ENCODE measurements around the gene PRM3.
"Not testable (repeated sequence)": the region's sequence is repeated elsewhere in the genome, so short reads cannot be mapped to it uniquely, and the experiment has no call there.

PRM3 gene

DNA sequence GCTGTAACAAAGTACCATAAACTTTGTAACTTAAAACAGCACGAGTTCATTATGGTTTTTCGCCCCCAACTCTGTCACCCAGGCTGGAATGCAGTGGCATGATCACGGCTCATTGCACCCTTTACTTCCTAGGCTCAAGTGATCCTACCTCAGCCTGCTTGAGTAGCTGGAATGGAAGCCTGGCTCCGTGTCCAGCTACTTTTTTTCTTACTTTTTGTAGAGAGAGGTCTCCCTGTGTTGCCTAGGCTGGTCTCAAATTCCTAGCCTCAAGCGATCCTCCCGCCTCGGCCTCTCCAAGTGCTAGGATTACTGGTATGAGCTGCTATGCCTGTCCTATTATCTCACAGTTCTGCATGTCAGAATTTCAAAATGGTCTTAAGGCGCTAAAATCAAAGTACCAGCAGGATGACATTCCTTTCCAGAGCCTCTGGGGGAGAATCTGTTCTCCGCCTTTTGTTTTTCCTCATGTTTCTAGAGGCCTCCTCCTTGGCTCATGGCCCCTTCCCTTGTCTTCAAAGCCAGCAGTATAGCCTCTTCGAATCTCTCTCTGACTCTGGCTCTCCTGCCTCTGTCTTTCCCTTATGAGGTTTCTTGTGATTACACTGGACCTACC lies 17.8 kb upstream of the PRM3 start:
- H3K4me2 ChIP-seq (ENCODE audit: low read length) = no peak overlapping the region
- H3K9me3 ChIP-seq (replicated peaks; ENCODE audit: low read length) = no peaks in the 10 kb centered on the region
- no peak overlapping the region for H3K9ac ChIP-seq (ENCODE audit: low read depth, low read length)
- H3K4me3 ChIP-seq (ENCODE audit: low read length) = no peak overlapping the region
- no peaks in the 10 kb centered on the region for H3K4me1 ChIP-seq (ENCODE audit: control insufficient read depth, insufficient read depth, low read length)
- no peaks in the 10 kb centered on the region for H3K36me3 ChIP-seq (ENCODE audit: insufficient read depth, low read length)
- H3K27me3 ChIP-seq (ENCODE audit: control insufficient read depth, insufficient read depth, low read length) = peaks cover 56% of the 10 kb centered on the region

- H3K4me2 ChIP-seq (ENCODE audit: low read length) = no peak overlapping the region
- H3K36me3 ChIP-seq (ENCODE audit: insufficient read depth, low read length) = no peaks in the 10 kb centered on the region
- H3K9ac ChIP-seq (ENCODE audit: low read depth, low read length) = no peak overlapping the region
- peaks cover 65% of the 10 kb centered on the region for H3K27me3 ChIP-seq (ENCODE audit: control insufficient read depth, insufficient read depth, low read length)
- H3K4me3 ChIP-seq (ENCODE audit: low read length) = no peak overlapping the region
- H3K4me1 ChIP-seq (ENCODE audit: control insufficient read depth, insufficient read depth, low read length) = no peaks in the 10 kb centered on the region
- H3K9me3 ChIP-seq (replicated peaks; ENCODE audit: low read length) = no peaks in the 10 kb centered on the region
Measured at GRCh38 chr16:11290102-11290893, 16.9 kb upstream of the PRM3 start.

- H3K36me3 ChIP-seq (ENCODE audit: insufficient read depth, low read length); H3K9me3 ChIP-seq (replicated peaks; ENCODE audit: low read length); H3K4me1 ChIP-seq (ENCODE audit: control insufficient read depth, insufficient read depth, low read length); H3K9ac ChIP-seq (ENCODE audit: low read depth, low read length); H3K4me3 ChIP-seq (ENCODE audit: low read length); H3K4me2 ChIP-seq (ENCODE audit: low read length): not testable (repeated sequence)
- peaks cover 71% of the 10 kb centered on the region for H3K27me3 ChIP-seq (ENCODE audit: control insufficient read depth, insufficient read depth, low read length)
Measured at GRCh38 chr16:11289696-11290095, 16.3 kb upstream of the PRM3 start.

DNA sequence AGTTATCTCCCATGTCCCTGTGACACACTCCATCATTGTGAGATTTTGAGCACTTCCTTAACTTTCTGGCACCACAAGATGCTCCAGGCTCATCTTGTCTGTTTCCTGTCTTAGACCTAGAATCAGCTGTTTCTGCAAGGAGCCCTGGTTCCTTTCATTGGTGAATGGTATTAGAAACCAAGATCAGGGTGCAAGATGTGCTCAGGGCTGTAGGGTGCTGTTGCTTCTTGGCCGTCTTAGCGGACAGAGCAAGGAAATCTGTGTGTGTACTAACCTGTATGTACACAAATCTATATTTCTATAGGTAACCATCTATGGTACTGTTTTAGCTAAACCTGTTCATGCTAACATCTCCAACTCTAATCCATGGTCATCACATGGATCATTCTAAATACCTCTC lies 15.8 kb upstream of the PRM3 start:
- Histone ChIP-seq H3K4me1 (ENCODE audit: control insufficient read depth, insufficient read depth, low read length) (no peaks in the 10 kb centered on the region), H3K9ac (ENCODE audit: low read depth, low read length) (no peak overlapping the region), H3K9me3 (replicated peaks; ENCODE audit: low read length) (no peaks in the 10 kb centered on the region), H3K4me3 (ENCODE audit: low read length) (no peak overlapping the region), H3K4me2 (ENCODE audit: low read length) (no peak overlapping the region), H3K36me3 (ENCODE audit: insufficient read depth, low read length) (no peaks in the 10 kb centered on the region), H3K27me3 (ENCODE audit: control insufficient read depth, insufficient read depth, low read length) (peaks cover 74% of the 10 kb centered on the region)

GRCh38 chr16:11285842-11286241 lies 12.4 kb upstream of the PRM3 start:
- no peaks in the 10 kb centered on the region for H3K4me1 ChIP-seq (ENCODE audit: control insufficient read depth, insufficient read depth, low read length)
- H3K27me3 ChIP-seq (ENCODE audit: control insufficient read depth, insufficient read depth, low read length) = peaks cover 68% of the 10 kb centered on the region
- no peak overlapping the region for H3K4me3 ChIP-seq (ENCODE audit: low read length)
- H3K9me3 ChIP-seq (replicated peaks; ENCODE audit: low read length) = no peaks in the 10 kb centered on the region
- no peaks in the 10 kb centered on the region for H3K36me3 ChIP-seq (ENCODE audit: insufficient read depth, low read length)
- no peak overlapping the region for H3K9ac ChIP-seq (ENCODE audit: low read depth, low read length)
- H3K4me2 ChIP-seq (ENCODE audit: low read length) = no peak overlapping the region

- no peak overlapping the region for H3K9ac ChIP-seq (ENCODE audit: low read depth, low read length)
- H3K27me3 ChIP-seq (ENCODE audit: control insufficient read depth, insufficient read depth, low read length) = peaks cover 67% of the 10 kb centered on the region
- no peaks in the 10 kb centered on the region for H3K4me1 ChIP-seq (ENCODE audit: control insufficient read depth, insufficient read depth, low read length)
- H3K36me3 ChIP-seq (ENCODE audit: insufficient read depth, low read length) = no peaks in the 10 kb centered on the region
- no peak overlapping the region for H3K4me2 ChIP-seq (ENCODE audit: low read length)
- no peak overlapping the region for H3K4me3 ChIP-seq (ENCODE audit: low read length)
- no peaks in the 10 kb centered on the region for H3K9me3 ChIP-seq (replicated peaks; ENCODE audit: low read length)
Measured at GRCh38 chr16:11283820-11284248, 10.4 kb upstream of the PRM3 start.

GRCh38 chr16:11280616-11281522 lies 7.4 kb upstream of the PRM3 start, which contains the start of gene PRM1:
TSS of gene PRM1 (minus strand) at chr16:11281330. CDS start at chr16:11281238, 92 bp downstream.
- Histone ChIP-seq H3K4me3 (ENCODE audit: low read length) (no peak within 1 kb of the TSS), H3K9ac (ENCODE audit: low read depth, low read length) (no peak within 1 kb of the TSS), H3K4me2 (ENCODE audit: low read length) (no peak within 1 kb of the TSS), H3K36me3 (ENCODE audit: insufficient read depth, low read length) (no peaks in the 10 kb centered on the region), H3K9me3 (replicated peaks; ENCODE audit: low read length) (no peaks in the 10 kb centered on the region), H3K27me3 (ENCODE audit: control insufficient read depth, insufficient read depth, low read length) (peaks cover 64% of the 10 kb centered on the region), H3K4me1 (ENCODE audit: control insufficient read depth, insufficient read depth, low read length) (no peaks in the 10 kb centered on the region)

DNA sequence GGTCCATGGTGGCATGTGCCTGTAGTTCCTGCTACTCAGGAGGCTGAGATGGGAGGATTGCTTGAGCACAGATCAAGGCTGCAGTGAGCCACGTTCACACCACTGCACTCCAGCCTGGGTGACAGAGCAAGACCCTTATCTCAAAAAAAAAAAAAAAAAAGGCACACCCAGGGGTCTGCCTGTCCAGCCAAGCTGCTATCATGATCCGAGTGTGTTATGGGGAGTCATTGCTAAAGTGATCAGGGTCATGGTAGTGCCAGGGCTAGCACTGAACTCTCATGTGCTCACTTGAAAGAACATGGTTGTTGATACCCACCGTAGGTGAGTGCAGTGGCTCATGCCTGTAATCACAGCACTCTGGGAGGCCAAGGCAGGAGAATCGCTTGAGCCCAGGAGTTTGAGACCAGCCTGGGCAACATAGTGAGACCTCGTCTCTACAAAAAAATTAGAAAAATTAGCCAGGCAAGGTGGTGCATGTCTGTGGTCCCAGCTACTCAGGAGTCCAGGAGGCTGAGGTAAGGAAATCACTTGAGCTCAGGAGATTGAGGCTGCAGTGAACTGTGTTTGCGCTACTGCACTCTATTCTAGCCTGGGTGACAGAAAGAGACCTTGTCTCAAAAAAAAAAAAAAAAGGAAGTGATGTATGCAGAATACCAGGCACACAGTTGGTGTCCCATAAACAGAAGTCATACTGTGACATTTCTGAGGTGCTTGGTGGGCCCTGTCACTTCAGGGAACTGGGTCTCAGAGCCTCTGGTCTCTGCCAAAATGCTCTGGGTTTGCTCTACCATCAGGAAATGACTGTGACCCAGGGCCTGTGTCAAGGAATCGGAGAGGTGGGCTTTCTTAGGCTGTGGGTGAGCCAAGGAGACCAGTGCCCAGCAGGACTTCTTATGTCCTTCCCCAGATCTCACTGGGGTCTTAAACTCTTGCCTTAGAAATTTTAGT lies 5.5 kb upstream of the PRM3 start:
- H3K4me3 ChIP-seq (ENCODE audit: low read length) = no peak overlapping the region
- peaks cover 53% of the 10 kb centered on the region for H3K27me3 ChIP-seq (ENCODE audit: control insufficient read depth, insufficient read depth, low read length)
- no peak overlapping the region for H3K4me2 ChIP-seq (ENCODE audit: low read length)
- no peaks in the 10 kb centered on the region for H3K9me3 ChIP-seq (replicated peaks; ENCODE audit: low read length)
- H3K4me1 ChIP-seq (ENCODE audit: control insufficient read depth, insufficient read depth, low read length) = no peaks in the 10 kb centered on the region
- H3K9ac ChIP-seq (ENCODE audit: low read depth, low read length) = no peak overlapping the region
- H3K36me3 ChIP-seq (ENCODE audit: insufficient read depth, low read length) = no peaks in the 10 kb centered on the region

DNA sequence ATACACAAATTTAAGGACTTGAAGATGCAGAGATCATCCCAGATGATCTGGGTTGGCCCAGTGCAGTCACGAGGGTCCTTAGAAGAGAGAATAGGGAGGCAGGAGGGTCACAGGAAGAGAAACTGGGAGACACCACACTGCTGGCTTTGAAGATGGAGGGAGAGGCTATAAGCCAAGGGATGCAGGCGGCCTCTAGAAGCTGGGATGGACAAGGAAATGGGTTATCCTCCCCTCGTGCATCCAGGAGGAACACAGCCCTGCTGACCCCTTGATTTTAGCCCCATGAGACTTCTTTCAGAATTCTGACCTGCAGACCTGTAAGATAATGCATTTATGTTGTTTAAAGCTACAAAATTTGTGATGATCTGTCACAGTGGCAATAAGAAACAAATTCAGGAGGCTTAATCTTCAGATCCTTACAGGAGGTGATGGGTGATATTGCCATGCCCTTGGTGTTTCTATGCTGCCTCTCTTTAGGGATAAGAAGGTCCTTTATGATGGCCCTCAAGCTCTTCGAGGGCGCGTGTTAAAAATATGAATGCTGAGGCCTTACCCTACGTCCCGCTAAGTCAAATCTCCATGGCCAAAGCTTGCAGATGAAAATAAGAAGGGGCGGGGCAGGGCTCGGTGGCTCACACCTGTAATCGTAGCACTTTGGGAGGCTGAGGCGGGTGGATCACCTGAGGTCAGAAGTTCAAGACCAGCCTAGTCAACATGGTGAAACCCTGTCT lies 4.3 kb upstream of the PRM3 start:
- Histone ChIP-seq H3K4me1 (ENCODE audit: control insufficient read depth, insufficient read depth, low read length) (no peaks in the 10 kb centered on the region), H3K9me3 (replicated peaks; ENCODE audit: low read length) (no peaks in the 10 kb centered on the region), H3K27me3 (ENCODE audit: control insufficient read depth, insufficient read depth, low read length) (peaks cover 44% of the 10 kb centered on the region), H3K9ac (ENCODE audit: low read depth, low read length) (no peak overlapping the region), H3K4me2 (ENCODE audit: low read length) (no peak overlapping the region), H3K4me3 (ENCODE audit: low read length) (no peak overlapping the region), H3K36me3 (ENCODE audit: insufficient read depth, low read length) (no peaks in the 10 kb centered on the region)

- no peaks in the 10 kb centered on the region for H3K9me3 ChIP-seq (replicated peaks; ENCODE audit: low read length)
- H3K4me1 ChIP-seq (ENCODE audit: control insufficient read depth, insufficient read depth, low read length) = no peaks in the 10 kb centered on the region
- H3K4me2 ChIP-seq (ENCODE audit: low read length) = no peak overlapping the region
- no peak overlapping the region for H3K9ac ChIP-seq (ENCODE audit: low read depth, low read length)
- no peaks in the 10 kb centered on the region for H3K36me3 ChIP-seq (ENCODE audit: insufficient read depth, low read length)
- no peak overlapping the region for H3K4me3 ChIP-seq (ENCODE audit: low read length)
- peaks cover 40% of the 10 kb centered on the region for H3K27me3 ChIP-seq (ENCODE audit: control insufficient read depth, insufficient read depth, low read length)
Measured at GRCh38 chr16:11276896-11277593, 3.6 kb upstream of the PRM3 start.

Data from skeletal muscle satellite cell (primary cell).